HepG2 (cell line): ENCODE data around the gene CLIP2. TPM values are rescaled to one million over a fixed set of nuclear protein-coding genes. Genes with fewer than 3 reads are reported as not detected.
A peak's percentile ranks its signal among the peaks of the same experiment; 100 is the strongest.

Source experiments
- AFF4 ChIP-seq: sonication (generic); formaldehyde crosslinking; IDR thresholded peaks from 2 replicates; pipeline ENCODE4 v1.4.0; 2020; ENCODE audit warnings: missing genetic modification reagents
- CREB1 ChIP-seq, 2 experiments: fragments of 450-650 bp in 1 of 2; IDR thresholded peaks; 2 replicates each; pipeline ENCODE4 v1.6.1; 2016 to 2017; ENCODE audit warnings: control low read depth in 1 of 2, mild to moderate bottlenecking in 1 of 2, missing compliant biosample characterization in 1 of 2, missing genetic modification characterization in 1 of 2
- ERF ChIP-seq: IDR thresholded peaks from 2 replicates; pipeline ENCODE4 v1.6.1; 2018; ENCODE audit warnings: missing biosample characterization, missing genetic modification reagents
- GATA4 ChIP-seq: sonication (generic); IDR thresholded peaks from 2 replicates; pipeline ENCODE4 v1.6.1; 2016; ENCODE audit warnings: antibody characterized with exemption, low read depth, borderline replicate concordance
- GATAD1 ChIP-seq: IDR thresholded peaks from 2 replicates; pipeline ENCODE4 v1.6.1; 2016; ENCODE audit warnings: missing genetic modification reagents, missing compliant biosample characterization
- ISX ChIP-seq: sonication (generic); formaldehyde crosslinking; conservative IDR thresholded peaks from 2 replicates; pipeline ENCODE4 v1.5.0; 2020; ENCODE audit warnings: missing genetic modification reagents
- KDM1A ChIP-seq: IDR thresholded peaks from 2 replicates; pipeline ENCODE4 v1.6.1; 2016; ENCODE audit warnings: missing compliant biosample characterization
- KLF6 ChIP-seq: IDR thresholded peaks from 2 replicates; pipeline ENCODE4 v1.8.0; 2016; ENCODE audit warnings: missing biosample characterization, missing genetic modification reagents
- MXI1 ChIP-seq: IDR thresholded peaks from 3 replicates; pipeline ENCODE4 v1.6.1; 2012; ENCODE audit warnings: low read depth, low read length, inconsistent platforms, borderline replicate concordance
- SALL1 ChIP-seq: sonication (generic); formaldehyde crosslinking; IDR thresholded peaks from 2 replicates; pipeline ENCODE4 v1.8.0; 2022; ENCODE audit warnings: mild to moderate bottlenecking, missing genetic modification reagents
- SIN3B ChIP-seq: fragments of 150-350 bp; IDR thresholded peaks from 2 replicates; pipeline ENCODE4 v1.6.1; 2014; ENCODE audit warnings: low read length
- SNAPC4 ChIP-seq: sonication (generic); formaldehyde crosslinking; IDR thresholded peaks from 2 replicates; pipeline ENCODE4 v1.4.0; 2020; ENCODE audit warnings: mild to moderate bottlenecking, missing genetic modification reagents
- TRIM24 ChIP-seq: sonication (generic); formaldehyde crosslinking; IDR thresholded peaks from 2 replicates; pipeline ENCODE4 v1.8.0; 2022; ENCODE audit warnings: mild to moderate bottlenecking, missing genetic modification reagents
- ZNF3 ChIP-seq: IDR thresholded peaks from 2 replicates; pipeline ENCODE4 v1.7.0; 2017; ENCODE audit warnings: inconsistent platforms
- ZNF776 ChIP-seq: sonication (generic); formaldehyde crosslinking; IDR thresholded peaks from 2 replicates; pipeline ENCODE4 v1.4.0; 2020; ENCODE audit warnings: mild to moderate bottlenecking, missing genetic modification reagents
- ZNF841 ChIP-seq: sonication (generic); formaldehyde crosslinking; IDR thresholded peaks from 2 replicates; pipeline ENCODE4 v1.8.1; 2023; ENCODE audit warnings: missing genetic modification reagents, borderline replicate concordance
- ZSCAN29 ChIP-seq: sonication (generic); formaldehyde crosslinking; conservative IDR thresholded peaks from 2 replicates; pipeline ENCODE4 v1.4.0; 2020; ENCODE audit warnings: mild to moderate bottlenecking, missing genetic modification reagents
- polyA plus RNA-seq, 8 experiments: library from polyadenylated mRNA; depleted of rRNA in 3 of 8; stranded (reverse) in 7 of 8; unstranded in 1 of 8; fragments of >200 nt; fragmentation: Illumina TruSeq in 4 of 8; extraction: Trizol in 4 of 8; gene quantifications; 2 replicates each; pipeline versions ENCODE4 v1.2.1 to v1.2.3, GENCODE V29; 2011 to 2016; ENCODE audit warnings: low read depth in 4 of 8, missing spikeins in 1 of 8, mixed read lengths in 1 of 8; ENCODE audit not compliant: insufficient read depth in 1 of 8
- total RNA-seq, 5 experiments: library from RNA; depleted of rRNA; stranded (reverse); fragments of >200 nt; fragmentation: Illumina TruSeq; extraction: Trizol; gene quantifications; 2 replicates each; pipeline ENCODE4 v1.2.3, GENCODE V29; 2016; ENCODE audit warnings: low read depth in 1 of 5

The CLIP2 gene
- total and polyA plus RNA-seq, 2 of the 13 experiments (the other 11 are each of a cell fraction or from before 2014, with no cell fraction given), result 6.5 to 17.4 TPM

GRCh38 chr7:74292757-74293576 is 3.8 kb downstream of the CLIP2 start (continued):
- TF ChIP-seq ERF (CRISPR knock-in tag) (peak; percentile 65; the same call in 1 of the 2 replicates), KLF6 (CRISPR knock-in tag) (peak; percentile 55; the same call in 1 of the 2 replicates), CREB1 (IDR thresholded peaks at IDR 0.05) (peak; percentile 31; the same call in 1 of the 2 replicates), CREB1 (CRISPR knock-in tag; IDR thresholded peaks at IDR 0.05) (no peak; the same call in none of the 2 replicates), SALL1 (CRISPR knock-in tag) (peak; percentile 94), SNAPC4 (CRISPR knock-in tag) (0 out of 2 replicates have a peak, but pooled peaks have one; percentile 28), TRIM24 (no peak), GATAD1 (CRISPR knock-in tag) (peak; percentile 51; the same call in 1 of the 2 replicates), ZNF776 (CRISPR knock-in tag) (no peak), KDM1A (no peak), ZNF841 (CRISPR knock-in tag) (no peak), GATA4 (peak; percentile 70; the same call in 1 of the 2 replicates), SIN3B (no peak), ISX (CRISPR knock-in tag) (no peak), AFF4 (CRISPR knock-in tag) (no peak; the same call in 1 of the 2 replicates), MXI1 (peak; percentile 79; the same call in 1 of the 3 replicates), ZNF3 (CRISPR knock-in tag) (no peak), ZSCAN29 (CRISPR knock-in tag) (0 out of 2 replicates have a peak, but pooled peaks have one; percentile 28)
